ENCODE measurements around the gene SSR1.

- TF ChIP-seq CTCF (IDR thresholded peaks at IDR 0.05; ENCODE audit: low read depth, low read length, poor library complexity, severe bottlenecking) (no peak), EZH2phosphoT487 (IDR thresholded peaks at IDR 0.05; ENCODE audit: borderline replicate concordance, low read length) (no peak)
Observed at GRCh38 chr6:7247828-7248227, 65.2 kb downstream of the SSR1 start.

All from DOHH2 (cell line).